UCSD-AML1 (cell line): ENCODE data around the gene NCAPH2.

Experiments
- DNase-seq: peaks from one replicate; lab custom pipeline; 2025; ENCODE audit not compliant: unreplicated experiment; lab: John Stamatoyannopoulos, UW

NCAPH2 gene

DNA sequence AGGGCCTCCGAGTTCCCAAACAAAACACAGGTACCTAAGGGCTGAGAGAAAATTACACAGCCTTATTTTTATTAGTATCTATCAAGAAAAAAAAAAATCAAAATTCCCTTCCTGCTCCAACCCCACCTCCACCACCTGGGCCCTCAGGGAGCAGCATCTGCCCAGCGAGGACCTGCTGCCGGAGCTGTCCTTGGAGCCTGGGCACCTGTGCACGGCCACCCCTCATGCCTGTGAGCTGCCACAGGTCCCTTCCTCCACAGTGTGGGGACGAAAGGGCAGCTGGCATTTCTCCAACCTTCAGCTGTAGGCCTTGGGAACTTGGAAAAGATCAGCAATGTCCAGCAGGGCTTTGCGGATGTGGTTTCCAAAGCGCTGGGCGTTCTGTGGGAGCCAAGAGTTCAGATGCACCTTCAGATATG is 61.0 kb downstream of the NCAPH2 start:
- no peak for DNase-seq

DNA sequence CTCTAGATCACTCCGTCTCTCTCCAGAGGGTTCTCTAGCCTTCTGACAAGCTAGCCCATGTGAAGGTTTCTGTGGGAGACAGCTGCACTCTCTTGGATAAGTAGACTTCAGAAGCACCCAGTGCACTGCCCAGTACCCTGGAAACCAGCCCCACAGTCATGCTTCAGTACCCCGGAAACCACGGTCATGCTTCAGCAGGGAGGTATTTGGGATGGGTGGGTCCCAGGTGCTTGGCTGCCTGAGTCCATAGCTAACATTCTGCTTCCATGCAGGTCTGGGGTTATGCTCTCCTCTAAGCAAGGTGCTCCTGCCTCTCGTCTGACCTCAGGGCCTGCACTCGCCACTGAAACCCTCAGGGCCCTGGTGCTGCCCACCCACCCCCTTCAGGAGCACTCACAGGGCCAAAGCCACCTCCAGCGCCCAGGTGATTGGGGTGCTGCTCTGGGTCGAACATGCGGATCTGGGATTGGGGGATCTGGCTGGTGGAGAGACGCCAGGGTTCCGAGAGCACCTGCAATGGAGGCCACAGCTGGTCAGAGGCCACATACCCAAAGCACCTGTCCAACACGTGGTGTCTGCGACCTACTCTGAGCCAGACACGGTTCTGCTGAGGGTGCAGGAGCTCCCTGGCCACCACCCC is 62.0 kb downstream of the NCAPH2 start:
- no peak for DNase-seq

DNA sequence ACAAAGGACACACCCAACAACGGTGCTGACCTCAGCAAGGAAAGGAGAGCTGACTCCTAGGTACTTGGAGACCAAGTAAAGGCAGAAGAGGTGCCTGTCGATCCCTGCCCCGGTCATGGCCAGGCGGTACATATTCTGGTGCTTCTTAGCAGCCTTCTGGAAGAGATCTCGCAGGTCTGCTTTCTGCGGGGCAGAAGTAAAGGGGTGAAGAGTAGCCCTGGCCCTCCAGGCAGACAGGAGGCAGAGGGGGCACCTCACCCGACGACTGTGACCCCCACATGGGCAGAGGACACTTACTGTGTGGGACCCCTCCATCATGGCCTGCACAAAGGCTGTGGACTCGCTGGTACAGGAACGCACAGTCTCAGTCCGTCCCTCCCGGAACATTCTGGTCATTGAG is 62.8 kb downstream of the NCAPH2 start:
- DNase-seq = no peak

DNA sequence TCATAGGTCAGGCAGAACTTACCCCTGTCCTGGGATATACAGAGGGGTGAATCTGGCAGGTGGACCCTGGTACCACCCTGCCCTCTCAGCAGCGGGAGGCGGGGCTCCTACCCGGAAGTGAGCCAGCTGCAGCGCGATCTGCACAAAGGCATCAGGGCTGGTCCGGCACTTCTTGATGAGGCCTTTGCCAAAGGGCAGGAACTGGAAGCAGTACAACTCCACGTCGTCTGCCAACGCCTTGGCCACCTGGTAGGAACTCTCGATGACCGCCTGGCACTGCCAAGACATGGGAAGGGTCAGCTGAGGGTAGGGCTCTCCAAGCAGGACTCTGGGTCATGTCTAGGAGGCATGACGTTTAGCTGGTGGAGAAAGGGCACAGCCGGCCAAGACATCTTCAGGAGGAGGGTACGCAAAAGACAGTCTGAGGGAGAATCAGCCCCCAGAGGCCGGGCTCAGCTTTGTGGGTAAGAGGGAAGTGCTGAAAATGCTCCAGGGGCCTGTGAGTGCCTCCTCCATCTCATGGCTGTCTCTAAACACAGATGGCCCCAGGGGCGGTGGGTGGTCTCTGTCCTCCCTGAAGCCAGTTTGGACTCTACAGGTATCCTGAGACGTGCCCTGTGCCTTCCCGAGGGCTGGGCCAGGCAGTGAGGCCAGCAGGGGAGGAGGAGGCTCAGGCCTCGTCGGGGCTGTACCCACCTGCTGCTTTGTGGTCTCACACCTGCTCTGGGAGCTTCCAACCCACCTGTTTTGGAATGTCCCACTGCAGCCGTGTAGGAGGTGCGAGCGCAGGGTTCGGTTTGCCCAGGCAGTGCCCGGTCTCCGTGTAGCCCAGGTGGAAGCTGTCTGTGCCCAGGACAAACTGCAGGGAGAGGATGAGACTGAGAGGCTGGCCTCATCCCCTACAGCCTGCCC is 63.5 kb downstream of the NCAPH2 start:
- no peak for DNase-seq

DNA sequence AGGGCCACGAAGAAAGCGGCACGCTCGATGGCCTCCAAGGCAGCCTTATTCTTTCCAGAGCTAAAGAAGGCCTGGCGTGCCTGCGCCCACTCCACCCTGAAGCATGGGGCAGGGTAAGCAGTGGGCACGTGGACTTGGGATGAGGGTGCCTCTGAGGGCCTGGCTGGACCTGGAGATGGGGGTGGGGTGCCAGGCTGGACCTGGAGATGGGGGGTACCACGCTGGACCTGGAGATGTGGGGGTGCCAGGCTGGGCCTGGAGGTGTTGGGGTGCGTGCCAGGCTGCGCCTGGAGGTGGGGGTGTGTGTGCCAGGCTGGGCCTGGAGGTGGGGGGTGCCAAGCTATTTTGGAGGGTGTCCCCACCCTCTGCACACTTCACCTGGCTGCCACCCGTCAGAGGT is 64.9 kb downstream of the NCAPH2 start:
- DNase-seq = no peak

DNA sequence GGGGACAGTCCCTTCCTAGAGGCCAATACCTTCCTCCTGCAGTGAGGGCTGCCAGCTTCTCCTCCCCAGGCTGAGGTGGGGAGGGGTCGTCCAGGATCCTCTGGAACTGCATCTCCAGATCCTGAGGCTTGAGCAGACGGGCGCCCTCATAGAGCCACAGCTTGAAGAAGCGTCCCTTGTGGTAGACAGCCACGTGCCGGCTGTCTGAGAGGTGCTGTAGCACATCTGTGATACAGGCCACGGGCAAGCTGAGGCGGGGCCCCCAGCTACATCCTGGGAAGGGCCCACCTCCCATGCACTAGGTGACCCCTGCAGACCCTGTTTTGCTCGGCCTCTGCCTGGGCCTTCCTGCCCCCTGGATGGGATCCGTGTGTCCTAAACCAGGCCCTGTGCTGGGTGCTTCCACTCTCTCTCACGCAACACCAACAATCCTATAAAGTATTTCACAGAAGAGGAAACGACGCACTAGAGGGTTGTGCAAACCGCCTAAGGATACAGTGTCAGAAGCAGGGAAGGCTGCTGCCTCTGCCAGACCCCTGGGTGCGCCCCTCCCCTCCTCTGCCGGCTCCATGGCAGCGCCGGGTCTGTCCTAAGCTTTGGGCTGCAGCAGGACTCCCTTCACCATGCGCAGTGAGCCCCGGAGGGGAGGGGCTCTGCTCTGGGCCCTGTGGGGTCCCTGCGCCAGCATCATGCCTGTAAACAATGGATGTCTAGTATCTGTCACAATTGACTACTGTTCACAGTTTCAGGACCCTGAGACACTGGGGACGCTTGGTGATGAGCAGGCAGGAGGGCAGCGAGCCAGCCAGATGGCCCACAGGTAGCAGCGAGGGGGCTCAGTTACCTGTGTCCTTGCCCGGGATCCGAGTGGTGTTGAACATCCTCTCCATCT is 65.7 kb downstream of the NCAPH2 start:
- DNase-seq = no peak

DNA sequence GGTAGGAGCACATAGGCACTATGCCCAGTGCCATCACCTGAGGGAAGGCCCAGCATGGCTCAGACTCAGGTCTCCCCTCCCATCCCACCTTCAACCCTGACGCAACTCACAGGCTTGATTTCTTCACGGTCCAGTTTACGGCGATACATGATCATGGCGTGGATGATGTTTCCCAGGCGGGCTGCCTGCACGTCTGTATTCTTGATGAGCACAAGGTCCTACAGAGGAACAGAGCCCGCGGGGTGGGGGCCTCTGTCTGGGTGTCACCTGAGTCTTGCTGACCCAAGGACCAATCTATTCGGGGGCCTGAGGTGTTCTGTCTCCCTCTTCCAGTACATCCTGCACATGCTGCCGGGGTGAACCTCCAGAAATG is 66.3 kb downstream of the NCAPH2 start:
- no peak for DNase-seq
